H1 (cell line): ENCODE measurements around the gene HCK.

Experiments used
- POLR2A ChIP-seq, 2 experiments: IDR thresholded peaks; 1 replicate in 1 of 2; 2 replicates in 1 of 2; pipeline ENCODE4 v1.6.1; 2011; ENCODE audit warnings: low read depth in 2 of 2, low read length in 2 of 2, mild to moderate bottlenecking in 2 of 2; ENCODE audit errors: control extremely low read depth in 1 of 2
- SUZ12 ChIP-seq: fragments of 200-600 bp; sonication (generic); IDR thresholded peaks from 2 replicates; pipeline ENCODE4 v1.6.1; 2012; ENCODE audit warnings: mild to moderate bottlenecking, inconsistent platforms, low read length, moderate library complexity, mixed read lengths
- TF ChIP-seq, protein P1 (sequence below): IDR thresholded peaks from 2 replicates; pipeline ENCODE4 v1.6.1; 2012; ENCODE audit warnings: inconsistent platforms
- TF ChIP-seq, protein P2 (sequence below), 3 experiments: IDR thresholded peaks; 1 replicate in 2 of 3; 2 replicates in 1 of 3; pipeline versions ENCODE4 v1.5.1 to v1.6.1; 2011; ENCODE audit warnings: low read length in 3 of 3, mild to moderate bottlenecking in 3 of 3, inconsistent platforms in 2 of 3, low read depth in 1 of 3, moderate library complexity in 1 of 3; ENCODE audit not compliant: insufficient read depth in 1 of 3; ENCODE audit errors: control extremely low read depth in 1 of 3

DNA sequence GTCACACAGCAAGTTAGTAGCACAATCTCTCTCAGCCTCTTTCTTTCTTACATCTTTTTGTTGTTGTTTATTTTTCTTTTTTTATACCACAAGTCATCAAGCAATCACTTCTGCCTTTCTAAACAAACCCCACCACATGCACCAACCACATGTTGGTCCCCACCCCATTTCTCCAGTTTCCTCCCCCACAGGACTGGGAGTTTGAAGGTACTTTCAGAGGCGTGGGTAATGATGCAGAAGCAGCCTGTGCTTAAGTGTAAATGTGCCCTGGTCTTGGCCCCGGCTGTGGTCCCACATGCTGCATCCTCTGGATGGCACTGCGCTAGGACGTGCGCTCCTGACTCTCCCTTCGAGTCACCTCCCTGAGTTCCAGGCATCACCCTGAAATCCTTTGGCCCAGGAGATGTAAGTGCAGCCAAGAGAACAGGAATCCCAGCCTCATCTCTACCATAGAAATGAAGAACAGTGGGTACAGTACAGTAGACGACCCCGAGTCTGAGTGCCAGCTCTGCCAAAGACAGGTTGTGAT is 5.7 kb downstream of the HCK start:
- TF ChIP-seq, protein P1, sequence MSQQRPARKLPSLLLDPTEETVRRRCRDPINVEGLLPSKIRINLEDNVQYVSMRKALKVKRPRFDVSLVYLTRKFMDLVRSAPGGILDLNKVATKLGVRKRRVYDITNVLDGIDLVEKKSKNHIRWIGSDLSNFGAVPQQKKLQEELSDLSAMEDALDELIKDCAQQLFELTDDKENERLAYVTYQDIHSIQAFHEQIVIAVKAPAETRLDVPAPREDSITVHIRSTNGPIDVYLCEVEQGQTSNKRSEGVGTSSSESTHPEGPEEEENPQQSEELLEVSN = no peak
- TF ChIP-seq, protein P2, sequence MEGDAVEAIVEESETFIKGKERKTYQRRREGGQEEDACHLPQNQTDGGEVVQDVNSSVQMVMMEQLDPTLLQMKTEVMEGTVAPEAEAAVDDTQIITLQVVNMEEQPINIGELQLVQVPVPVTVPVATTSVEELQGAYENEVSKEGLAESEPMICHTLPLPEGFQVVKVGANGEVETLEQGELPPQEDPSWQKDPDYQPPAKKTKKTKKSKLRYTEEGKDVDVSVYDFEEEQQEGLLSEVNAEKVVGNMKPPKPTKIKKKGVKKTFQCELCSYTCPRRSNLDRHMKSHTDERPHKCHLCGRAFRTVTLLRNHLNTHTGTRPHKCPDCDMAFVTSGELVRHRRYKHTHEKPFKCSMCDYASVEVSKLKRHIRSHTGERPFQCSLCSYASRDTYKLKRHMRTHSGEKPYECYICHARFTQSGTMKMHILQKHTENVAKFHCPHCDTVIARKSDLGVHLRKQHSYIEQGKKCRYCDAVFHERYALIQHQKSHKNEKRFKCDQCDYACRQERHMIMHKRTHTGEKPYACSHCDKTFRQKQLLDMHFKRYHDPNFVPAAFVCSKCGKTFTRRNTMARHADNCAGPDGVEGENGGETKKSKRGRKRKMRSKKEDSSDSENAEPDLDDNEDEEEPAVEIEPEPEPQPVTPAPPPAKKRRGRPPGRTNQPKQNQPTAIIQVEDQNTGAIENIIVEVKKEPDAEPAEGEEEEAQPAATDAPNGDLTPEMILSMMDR (IDR thresholded peaks at IDR 0.05; ENCODE audit: control extremely low read depth in 1 of 3, insufficient read depth in 1 of 3, low read depth in 1 of 3, low read length in 3 of 3) = no peak
- TF ChIP-seq SUZ12 (no peak), POLR2A (IDR thresholded peaks at IDR 0.05; ENCODE audit: control extremely low read depth in 1 of 2, low read depth in 2 of 2, low read length in 2 of 2) (no peak)
